Epidermal melanocyte (primary cell): ENCODE results near the gene CPNE1.

Source experiments
- DNase-seq: peaks from one replicate; pipeline ENCODE4 v3.0.0; 2011; ENCODE audit warnings: low spot score; ENCODE audit not compliant: insufficient read length

CPNE1 gene

DNA sequence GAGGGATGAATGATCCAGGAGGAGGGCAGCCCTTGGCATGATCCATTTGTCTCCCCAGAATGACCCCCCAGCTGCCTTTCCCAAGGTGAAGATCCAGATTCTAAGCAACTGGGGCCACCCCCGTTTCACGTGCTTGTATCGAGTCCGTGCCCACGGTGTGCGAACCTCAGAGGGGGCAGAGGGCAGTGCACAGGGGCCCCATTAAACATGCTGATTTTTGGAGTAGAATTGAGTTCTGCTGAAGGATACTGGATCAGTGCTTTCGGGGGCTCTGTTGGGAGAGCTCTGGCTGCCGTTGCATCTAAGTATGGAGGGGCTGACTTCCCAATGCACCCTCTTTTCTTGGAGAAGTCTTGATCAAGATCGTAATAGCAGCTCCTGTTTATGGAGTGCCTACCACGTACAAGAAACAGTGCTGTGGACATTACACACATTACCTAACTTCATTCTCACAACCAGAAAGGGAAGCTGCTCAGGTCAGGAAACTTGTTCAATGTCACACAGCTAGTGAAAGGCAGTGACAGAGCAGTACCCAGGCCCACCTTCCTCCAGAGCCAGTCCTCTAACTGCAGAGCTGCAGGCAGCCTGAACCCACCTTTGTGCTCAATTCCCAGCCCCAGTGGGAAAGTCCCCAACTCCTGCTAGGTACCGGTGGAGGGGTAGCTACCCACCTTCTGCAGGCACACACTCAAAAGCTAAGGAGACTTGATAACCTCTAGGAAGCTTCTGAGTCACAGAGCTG is 43.7 kb downstream of the CPNE1 start:
- DNase-seq, result no peak

- peak; percentile 72 for DNase-seq
These were observed 45.3 kb downstream of the CPNE1 start for GRCh38 chr20:35619196-35620095.

DNA sequence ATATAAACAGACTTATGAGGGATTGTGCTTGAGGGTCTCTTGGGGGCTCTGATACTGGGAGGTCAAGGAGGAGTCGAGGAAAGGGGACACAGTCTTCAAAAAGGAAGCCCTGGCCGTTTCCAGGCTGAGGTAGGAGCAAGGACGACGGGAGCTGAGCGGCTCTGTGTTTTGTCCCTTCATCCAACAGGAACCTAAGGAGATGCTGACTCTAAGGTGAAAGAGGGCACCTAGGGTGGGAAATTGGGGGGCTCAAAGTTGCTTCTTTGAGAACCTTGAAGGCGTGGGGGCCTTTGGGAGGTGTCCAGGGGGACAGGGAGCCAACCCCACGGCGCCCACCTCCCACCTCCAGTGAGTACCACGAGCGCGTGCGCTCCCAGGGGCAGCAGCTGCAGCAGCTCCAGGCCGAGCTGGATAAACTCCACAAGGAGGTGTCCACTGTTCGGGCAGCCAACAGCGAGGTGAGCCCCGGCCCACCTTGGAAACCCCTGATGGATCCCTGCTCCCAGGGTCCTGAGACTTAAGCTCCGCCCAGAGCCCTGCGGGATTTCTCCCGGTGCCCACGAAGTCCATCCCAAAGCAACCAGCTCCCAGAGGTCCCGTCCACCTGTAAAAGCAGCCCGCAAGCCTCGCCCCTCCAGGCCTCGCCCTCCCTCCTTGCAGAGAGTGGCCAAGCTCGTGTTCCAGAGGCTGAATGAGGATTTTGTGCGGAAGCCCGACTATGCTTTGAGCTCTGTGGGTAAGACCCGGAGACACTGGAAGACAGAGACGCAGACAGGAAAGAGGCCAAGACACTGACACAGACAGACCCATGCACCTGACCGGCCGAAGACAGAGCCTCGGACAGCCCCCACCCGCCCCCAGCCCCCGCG is 46.2 kb downstream of the CPNE1 start:
- DNase-seq, result no peak

GRCh38 chr20:35617397-35618262 is 47.1 kb downstream of the CPNE1 start:
- DNase-seq, result no peak

DNA sequence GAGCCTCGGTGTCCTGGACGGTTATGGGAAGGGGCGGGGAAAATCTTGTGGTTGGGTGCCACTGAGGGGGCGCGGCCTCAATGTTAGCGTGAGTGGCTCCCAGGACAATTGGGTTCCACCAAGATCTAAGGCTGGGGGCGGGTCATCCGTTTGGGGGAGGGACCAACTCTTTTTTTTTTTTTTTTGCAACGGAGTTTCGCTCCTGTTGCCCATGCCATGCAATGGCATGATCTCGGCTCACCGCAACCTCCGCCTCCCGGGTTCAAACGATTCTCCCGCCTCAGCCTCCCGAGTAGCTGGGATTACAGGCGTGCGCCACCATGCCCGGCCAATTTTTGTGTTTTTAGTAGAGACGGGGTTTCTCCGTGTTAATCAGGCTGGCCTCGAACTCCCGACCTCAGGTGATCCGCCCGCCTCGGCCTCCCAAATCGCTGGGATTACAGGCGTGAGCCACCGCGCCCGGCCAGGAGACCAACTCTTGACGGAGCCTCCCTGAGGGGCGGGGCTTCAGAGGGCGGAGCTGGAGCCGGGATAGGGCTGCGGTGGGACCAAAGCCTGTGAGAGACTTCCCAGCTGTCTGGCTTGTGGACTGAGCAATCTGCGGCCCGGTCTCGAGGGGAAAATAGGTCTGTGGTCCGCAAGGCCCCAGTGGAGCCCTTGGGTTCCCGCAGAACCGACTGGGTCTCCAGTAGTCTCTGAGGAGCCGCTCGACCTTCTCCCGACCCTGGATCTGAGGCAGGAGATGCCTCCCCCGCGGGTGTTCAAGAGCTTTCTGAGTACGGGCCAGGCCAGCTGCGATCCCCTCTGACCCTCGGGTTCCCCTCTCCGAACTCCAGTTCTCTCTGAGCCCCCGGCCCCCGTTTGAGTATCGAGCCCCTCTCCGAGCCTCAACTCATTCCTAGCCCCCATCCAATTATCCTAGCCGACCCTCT is 48.0 kb downstream of the CPNE1 start:
- DNase-seq, result peak; percentile 67

GRCh38 chr20:35615667-35616464 is 48.8 kb downstream of the CPNE1 start, which contains the start of gene SPAG4:
Gene SPAG4, plus strand, starts transcription at chr20:35615829. Its CDS starts 175 bp downstream, at chr20:35616004.
- DNase-seq, result peak; percentile 95

GRCh38 chr20:35611482-35611881 is 53.2 kb downstream of the CPNE1 start:
- DNase-seq, result no peak

DNA sequence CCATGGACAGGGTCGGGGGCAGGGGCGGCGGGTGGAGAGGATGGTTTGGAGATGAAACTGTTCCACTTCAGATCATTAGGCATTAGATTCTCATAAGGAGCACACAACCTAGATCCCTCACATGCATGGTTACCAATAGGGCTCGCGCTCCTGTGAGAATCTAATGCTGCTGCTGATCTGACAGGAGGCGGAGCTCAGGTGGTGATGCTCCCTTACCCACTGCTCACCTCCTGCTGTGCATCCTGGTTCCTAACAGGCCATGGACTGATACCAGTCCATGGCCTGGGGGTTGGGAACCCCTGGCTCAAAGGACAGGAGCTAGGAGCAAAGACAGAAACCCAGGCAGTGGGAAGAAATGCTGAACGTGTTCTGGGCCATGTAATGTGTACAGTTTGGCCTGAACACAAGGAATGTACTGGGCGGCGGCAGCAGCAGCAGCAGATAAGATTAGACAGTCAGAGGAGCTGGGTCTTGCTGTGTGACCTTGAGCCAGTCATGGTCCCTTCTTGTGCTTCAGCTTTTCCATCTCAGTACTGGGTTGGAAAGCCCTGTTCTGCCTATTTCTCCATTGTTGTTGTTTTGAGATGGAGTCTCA is 53.8 kb downstream of the CPNE1 start:
- DNase-seq, result no peak

DNA sequence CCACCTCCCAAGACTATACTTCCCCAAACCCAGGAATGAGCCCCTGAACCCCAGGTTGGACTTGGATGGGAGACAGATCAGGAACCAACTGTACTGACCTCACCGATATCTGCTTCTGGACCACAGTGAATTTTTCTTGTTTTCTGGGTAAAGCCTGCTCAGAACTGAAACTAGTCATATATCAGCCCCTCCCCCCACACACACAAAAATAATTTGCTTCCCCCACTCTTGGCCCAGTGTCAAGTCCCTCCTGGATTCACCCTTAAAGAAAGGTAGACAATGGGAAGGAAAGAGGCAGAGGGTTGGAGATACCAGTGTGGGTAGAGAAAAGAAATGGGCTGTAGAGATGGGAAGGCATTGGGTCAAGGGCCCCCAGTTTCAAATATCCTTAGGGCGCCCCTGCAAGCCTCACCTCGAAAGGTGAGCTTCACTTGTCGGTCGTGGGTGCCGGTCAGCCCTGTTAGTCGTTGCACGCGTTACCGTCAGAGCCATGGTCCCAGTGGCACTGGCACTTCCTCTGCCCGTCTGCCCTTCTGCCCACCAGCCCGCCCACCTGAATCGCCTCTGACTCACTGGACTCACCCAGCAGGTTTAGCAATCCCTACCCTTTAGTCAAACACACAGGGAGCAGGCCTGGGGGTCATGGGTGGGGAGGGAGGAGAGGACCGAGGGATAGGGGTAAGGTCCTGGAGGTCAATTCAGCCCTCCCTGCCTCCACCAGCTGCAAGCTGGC is 57.5 kb downstream of the CPNE1 start:
- no peak for DNase-seq

- DNase-seq, result no peak
These were observed 58.6 kb downstream of the CPNE1 start for GRCh38 chr20:35606127-35606526.

DNA sequence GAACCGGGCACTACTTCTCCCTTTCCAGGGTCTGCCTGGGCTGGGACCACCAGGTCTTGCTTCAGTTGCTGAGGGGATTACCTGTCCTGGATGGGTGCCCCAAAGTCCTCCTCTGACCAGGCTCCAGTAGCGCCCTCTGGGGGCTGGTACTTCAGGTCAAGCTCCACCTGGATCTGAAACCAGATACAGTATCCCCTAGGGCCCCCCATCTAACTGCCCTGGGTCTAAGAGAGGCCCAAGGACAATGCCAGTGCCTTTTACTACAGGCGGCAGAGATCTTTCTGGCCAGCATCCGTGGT is 60.3 kb downstream of the CPNE1 start:
- no peak for DNase-seq

DNA sequence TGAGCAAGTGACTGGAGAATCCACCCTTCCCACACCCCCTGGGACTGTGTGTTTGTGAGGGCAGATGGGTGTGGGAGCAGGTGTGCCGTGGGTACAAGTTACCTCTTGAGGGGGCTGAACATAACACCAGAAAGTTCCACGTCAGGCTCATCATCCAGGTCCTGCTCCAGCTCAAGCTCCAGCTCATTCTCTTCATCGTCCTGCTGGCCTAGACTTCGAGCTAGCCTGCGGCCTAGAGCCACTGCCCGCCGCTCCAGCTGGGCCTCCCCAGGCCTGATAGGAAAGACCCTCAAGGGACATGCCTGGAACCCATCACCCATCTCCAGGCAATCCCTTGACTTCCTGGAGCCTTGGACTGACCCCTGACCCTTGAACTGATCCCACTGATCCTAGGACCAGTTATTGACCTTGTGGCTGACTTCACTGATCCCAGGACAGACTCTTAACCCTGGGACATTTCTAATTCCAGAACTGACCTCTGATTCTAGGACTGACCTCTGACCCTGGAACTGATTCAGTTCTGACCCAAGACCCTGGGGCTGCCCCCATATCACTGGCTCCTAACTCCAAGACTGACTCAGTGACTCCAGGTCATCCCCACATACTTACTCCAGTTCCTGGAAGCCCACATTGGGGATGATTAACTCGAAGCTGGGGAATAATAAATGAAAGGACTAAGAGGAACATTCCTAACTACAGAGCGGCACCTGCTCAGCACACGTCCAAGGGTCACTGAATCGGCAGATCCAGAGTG is 60.8 kb downstream of the CPNE1 start:
- DNase-seq, result no peak

DNA sequence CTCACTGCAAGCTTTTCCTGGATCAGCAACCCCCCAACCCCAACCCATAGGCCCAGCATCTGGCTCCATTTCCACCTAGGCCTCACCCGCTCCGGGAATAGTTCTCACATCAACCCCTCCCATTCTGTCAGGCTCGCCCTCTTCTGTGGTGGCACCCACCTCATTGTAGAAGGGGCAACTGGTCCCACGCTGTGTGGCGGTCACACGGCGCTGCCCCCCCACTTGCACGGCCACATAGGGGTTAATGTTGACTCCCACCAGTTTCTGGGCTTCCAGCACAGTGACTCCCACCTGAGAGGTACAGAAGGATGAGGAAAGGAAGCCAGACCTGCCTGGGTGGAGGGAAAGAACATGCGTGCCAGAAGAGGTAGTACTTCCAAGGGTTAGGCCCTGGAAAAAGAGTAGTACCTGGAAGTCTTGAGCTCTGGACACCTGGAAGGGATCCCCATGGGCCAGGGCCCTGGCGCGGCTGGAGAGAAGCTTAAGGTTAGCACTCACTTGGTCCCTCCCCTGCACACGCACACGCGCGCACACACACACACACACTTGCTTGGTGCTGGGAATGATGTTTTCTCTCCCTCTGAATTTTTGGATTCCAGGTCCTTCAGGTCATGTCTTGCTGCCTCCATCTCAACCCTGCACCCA is 61.7 kb downstream of the CPNE1 start:
- no peak for DNase-seq

DNA sequence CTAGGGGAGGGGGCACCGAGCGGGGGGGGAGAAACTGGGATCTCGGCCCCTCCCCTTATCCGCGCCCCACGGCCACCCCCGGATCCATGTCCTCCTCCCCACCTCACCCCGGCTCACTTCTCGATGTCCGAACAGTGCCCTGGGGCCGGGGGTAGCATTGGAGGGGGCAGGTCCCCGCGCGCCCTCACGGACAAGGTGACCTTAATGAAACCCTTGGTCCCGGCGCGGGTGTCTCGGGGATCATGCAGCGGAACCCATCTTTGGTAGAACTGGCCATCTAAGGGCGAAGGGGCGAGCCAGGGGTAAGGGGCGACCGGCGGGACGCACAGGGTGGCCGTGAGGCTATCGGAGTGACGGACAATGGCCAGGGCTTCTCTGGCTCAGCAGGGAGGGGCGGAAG is 62.7 kb downstream of the CPNE1 start:
- no peak for DNase-seq

DNA sequence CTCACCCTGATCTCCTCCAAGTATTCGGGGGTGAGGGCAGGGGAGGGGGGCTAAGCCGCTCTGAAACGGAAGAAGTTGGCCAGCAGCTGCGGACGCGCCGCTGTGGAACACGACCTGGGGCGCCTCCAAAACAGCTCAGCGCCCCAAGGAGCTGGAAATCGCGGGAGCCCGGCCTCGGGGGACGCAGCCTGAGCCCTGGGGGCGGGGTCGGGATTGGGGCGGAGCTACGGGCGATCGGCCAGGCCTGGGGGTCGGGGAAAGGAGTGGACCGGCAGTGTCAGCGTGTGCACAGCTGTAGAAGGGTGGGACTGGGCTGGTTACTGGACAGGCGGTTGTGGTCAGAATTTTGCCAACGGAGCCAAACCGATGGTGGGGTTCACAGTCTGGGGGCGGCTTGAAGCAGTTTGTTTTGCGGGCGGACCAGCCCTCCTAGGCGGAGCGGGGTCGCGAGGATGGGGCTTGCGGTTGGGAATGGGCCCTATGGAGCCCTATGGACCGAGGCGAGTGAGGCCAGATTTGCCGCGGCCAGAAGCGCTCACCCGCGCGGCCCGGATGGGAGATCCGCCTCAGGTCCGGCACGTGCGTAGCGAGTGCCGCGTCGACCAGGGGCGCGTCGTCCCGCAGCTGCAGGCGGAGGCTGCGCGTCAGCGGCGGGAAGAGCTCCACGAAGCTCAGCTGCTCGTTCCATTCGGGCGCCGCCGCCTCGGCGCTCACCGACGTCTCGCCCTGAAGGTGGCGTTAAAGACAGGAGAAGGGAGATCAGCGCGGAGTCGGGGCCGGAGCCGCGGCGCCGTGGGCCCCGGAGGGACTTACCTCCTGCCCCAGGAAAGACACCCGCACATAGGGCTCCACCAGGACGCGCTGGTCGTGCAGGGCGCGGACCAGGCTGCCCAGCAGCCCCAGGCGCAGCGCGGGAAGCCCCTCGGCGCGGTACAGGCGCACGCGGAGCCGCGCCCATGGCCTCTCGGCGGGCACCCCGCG is 63.4 kb downstream of the CPNE1 start:
- DNase-seq, result peak; percentile 60
